Vagina (tissue), 2 donors: ENCODE data around the gene HS6ST2.

Source experiments
- POLR2A ChIP-seq, 2 donors: fragments of 450-650 bp; IDR thresholded peaks; one replicate each; pipeline ENCODE4 v1.6.1; 2017; ENCODE audit warnings: antibody characterized with exemption in 2 of 2, mild to moderate bottlenecking in 2 of 2, moderate library complexity in 2 of 2
- TF ChIP-seq, protein P1 (sequence below), 3 experiments: fragments of 450-650 bp in 2 of 3; fragments of 200-600 bp in 1 of 3; sonication (generic) in 1 of 3; IDR thresholded peaks; one replicate each; pipeline ENCODE4 v1.5.1; 2017 to 2019; ENCODE audit warnings: antibody characterized with exemption in 3 of 3, mild to moderate bottlenecking in 2 of 3, moderate library complexity in 2 of 3

DNA sequence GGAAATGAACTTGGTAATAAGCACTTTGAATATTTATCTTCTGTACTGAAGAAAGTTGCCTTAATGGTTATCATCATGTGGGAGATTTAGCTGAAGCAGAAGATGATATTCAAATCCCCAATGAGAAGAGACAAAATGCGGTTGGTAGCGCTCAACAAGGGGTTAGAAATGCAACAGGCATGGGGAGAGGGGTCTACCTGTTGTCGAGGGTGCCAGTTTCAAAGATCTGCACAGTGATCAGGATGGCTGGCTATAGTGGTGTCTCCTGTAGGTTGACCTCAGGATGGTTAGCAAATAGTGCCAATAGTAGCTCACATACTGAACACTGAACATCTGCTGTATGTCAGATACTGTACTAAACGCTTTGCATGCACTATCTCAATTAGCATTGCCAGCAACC lies 7.0 kb upstream of the HS6ST2 start:
- TF ChIP-seq POLR2A (IDR thresholded peaks at IDR 0.05), result no peak
- TF ChIP-seq, protein P1, sequence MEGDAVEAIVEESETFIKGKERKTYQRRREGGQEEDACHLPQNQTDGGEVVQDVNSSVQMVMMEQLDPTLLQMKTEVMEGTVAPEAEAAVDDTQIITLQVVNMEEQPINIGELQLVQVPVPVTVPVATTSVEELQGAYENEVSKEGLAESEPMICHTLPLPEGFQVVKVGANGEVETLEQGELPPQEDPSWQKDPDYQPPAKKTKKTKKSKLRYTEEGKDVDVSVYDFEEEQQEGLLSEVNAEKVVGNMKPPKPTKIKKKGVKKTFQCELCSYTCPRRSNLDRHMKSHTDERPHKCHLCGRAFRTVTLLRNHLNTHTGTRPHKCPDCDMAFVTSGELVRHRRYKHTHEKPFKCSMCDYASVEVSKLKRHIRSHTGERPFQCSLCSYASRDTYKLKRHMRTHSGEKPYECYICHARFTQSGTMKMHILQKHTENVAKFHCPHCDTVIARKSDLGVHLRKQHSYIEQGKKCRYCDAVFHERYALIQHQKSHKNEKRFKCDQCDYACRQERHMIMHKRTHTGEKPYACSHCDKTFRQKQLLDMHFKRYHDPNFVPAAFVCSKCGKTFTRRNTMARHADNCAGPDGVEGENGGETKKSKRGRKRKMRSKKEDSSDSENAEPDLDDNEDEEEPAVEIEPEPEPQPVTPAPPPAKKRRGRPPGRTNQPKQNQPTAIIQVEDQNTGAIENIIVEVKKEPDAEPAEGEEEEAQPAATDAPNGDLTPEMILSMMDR (IDR thresholded peaks at IDR 0.05), result no peak
